Erythroblast (primary cell): ENCODE measurements around the gene SIGLEC6.

Experiments used
- GATA1 ChIP-seq: IDR thresholded peaks from 2 replicates; pipeline ENCODE4 v1.6.1; 2011; ENCODE audit warnings: low read depth, mild to moderate bottlenecking, control low read depth, low read length, moderate library complexity
- POLR2A ChIP-seq: IDR thresholded peaks from 2 replicates; pipeline ENCODE4 v1.6.1; 2011; ENCODE audit warnings: mild to moderate bottlenecking, low read length

- TF ChIP-seq POLR2A (no peak), GATA1 (no peak)
Observed at GRCh38 chr19:51566489-51567100, 35.1 kb upstream of the SIGLEC6 start.
